GM03348 (cell line): ENCODE results near the gene FAM174C.

Source experiments
- DNase-seq: peaks from one replicate; pipeline ENCODE4 v3.0.0; 2012; ENCODE audit warnings: low spot score

The FAM174C gene

DNA sequence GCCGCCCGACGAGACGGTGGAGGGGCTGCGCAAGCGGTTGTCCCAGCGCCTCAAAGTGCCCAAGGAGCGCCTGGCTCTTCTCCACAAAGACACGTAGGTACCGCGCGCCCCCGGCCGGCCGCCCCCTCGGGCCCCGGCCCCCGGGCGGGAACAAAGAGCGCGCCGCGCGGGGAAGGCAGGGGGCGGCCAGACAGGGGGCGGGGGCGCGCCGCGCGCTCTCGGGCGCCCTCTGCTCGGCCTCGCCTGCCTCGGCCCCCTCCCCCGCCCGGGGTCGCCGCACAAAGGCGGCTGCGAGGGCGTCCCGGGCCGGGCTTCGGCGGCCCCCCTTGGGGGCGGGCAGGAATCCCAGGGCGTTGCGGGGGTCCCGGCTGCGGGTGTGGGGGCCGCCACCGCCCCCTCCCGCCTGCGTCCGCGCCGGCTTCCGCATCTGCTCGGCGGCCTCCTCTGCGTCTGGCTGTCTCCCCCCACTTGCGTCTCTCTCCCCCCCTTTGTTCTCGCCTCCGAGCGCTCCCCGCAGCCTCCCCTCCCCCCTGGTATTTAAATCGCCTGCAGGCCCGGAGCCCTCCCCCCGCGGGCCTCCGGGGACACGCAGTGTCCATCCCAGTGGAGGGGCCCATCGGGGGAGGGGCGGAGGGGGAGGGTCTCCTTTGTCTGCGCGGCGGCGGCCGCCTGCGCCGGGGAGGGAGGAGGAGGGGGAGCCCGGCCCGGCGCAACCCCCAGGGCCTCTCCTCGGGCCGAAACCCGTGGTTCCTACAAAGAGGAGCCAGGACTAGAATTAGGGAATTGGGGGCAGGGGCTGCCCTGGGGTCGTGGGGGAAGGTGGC is 24.7 kb upstream of the FAM174C start:
- DNase-seq, result peak; percentile 39

GRCh38 chr19:1251330-1252220 is 23.8 kb upstream of the FAM174C start:
- DNase-seq, result peak; percentile 48

- DNase-seq, result peak; percentile 88
These were observed 23.0 kb upstream of the FAM174C start for GRCh38 chr19:1252221-1252820.

DNA sequence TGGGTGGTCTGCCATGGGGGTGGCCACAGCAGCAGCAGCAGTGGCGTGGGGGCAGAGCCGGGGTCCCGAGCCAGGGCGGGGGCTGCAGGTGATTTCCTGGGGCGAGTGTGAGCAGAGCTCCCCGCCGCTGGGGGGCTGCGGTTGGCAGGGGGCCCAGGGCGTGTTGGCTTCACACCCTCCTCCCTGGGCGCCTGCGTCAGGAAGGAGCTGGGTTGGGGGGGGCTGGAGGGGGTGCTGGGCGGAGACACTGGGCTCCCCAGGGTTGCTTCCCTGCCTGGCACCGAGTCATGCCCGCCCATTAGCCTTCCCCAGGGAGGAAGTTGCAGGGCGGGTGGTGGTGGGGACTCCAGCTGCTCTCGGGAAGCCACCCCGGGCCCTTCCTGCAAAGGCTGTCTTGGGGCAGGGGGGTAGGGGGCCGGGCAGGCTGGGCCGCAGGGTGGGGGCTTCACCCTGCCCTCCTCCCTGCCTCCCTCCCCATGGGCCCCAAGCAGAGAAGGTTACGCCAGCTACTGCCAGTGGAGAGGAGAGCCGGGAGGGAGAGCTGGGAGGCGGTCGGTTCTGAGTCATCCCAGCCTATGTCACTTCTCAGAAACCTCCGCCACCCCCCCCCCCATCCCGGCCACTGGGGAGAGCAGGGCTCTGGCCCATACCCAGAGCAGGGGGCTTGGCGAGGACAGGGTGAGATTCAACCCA is 22.4 kb upstream of the FAM174C start:
- DNase-seq, result peak; percentile 90

GRCh38 chr19:1253514-1254080 is 21.7 kb upstream of the FAM174C start:
- no peak for DNase-seq

DNA sequence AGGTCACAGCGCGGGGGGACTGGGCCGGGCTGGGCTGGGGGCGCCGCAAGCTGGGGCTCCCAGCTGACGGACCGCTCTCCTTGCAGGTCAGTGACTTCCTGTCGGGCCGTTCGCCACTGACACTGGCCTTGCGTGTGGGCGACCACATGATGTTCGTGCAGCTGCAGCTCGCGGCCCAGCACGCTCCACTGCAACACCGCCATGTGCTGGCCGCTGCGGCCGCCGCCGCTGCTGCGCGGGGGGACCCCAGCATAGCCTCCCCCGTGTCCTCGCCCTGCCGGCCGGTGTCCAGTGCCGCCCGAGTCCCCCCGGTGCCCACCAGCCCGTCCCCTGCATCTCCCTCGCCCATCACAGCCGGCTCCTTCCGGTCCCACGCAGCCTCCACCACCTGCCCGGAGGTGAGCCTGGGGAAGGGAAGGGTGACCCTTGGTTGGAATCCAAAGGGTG is 21.2 kb upstream of the FAM174C start:
- DNase-seq, result no peak

- DNase-seq, result no peak
These were observed 20.7 kb upstream of the FAM174C start for GRCh38 chr19:1254530-1255185.

DNA sequence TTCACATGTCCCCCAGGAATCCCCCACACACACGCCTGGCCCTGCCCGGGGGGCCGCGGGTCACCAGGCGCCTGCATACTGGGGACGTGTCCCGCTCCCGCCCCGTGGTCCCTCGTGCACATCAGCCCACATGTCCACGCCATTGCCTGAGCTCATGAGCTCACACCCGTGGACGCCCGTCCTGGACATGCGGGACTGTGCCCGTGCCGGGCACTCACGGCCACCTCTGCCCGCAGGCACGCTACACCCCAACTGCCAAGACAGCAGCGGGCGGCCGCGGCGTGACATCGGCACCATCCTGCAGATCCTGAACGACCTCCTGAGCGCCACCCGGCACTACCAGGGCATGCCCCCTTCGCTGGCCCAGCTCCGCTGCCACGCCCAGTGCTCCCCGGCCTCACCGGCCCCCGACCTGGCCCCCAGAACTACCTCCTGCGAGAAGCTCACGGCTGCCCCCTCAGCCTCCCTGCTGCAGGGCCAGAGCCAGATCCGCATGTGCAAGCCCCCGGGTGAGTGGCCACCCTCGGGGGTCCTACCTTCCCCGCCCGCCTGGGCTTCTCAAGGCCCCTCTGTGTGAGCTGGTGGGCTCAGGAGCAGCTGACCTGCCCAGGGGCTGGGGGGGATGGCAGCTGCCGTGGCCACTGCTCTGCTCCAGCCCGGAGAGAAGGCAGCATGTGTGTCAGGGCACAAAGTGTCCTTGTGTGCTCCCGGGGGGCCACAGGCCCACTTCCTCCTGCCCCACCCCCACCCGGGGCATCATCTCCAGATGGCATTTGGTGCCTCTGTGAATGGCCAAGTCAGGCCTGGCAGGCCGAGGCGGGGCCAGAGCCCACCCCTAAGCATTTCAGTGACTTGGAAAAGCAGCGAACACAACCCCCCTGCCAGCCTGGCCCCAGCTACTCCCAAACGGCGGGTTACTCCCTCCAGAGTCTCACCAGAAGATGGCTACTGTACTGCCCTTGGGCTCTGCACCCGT is 19.9 kb upstream of the FAM174C start:
- no peak for DNase-seq

DNA sequence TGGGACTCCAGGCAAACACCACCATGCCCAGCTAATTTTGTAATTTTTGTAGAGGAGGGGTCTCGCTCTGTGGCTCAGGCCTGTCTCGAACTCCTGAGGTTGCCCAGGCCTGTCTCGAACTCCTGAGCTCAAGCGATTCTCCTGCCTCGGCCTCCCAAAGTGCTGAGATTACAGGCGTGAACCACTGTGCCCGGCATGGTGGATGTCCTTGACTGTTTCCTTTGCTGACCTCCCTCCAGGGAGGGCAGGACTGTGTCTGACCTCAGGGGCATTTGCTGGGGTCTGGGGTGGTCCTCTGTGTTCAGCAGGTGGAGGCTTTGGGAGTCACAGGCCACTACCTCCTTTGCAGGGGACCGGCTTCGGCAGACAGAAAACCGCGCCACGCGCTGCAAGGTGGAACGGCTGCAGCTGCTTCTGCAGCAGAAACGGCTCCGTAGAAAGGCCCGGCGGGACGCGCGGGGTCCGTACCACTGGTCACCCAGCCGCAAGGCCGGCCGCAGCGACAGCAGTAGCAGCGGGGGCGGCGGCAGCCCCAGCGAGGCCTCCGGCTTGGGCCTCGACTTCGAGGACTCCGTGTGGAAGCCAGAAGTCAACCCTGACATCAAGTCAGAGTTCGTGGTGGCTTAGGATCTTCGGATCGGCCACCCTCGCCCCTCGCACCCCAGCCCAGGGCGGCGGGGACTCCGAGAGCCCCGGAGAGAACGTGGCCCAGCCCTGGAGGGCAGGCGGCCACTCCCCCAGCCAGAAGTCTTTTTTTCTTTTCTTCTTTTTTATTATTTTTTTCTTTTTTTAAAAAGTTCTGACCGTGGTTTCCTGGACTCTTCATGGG is 18.5 kb upstream of the FAM174C start:
- no peak for DNase-seq

DNA sequence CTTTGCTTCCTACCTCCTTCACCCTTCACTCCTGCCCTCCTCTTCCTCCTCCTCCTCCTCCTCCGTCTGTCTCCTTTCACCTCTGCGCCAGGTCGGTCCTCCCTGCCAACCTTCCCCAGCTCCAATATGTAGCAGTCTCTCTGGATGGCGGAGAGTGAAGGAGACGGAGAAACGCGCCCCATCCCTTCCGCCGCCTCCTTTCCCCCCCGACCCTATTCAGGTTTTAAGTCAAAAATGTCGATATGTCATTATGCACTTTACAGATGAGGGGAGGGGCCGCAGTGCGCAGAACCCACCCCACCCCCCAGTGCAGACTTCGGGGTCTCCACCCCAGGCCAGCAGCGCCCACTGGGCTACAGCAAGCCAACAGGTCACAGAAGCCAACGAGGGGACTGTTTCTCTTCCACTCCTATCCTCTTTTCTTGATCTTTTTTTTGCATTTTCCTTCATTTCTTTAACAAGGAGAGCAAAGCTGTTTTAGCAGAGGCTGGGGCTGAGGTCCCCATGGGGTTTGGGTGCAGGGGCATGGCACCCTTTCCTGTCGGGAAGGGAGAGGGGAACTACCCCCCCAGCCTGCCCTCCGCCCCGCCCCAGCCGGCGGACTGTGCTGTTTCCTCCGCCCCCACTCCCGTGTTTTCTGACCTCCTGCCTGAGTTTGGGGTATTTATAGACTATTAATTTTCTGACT is 17.7 kb upstream of the FAM174C start:
- no peak for DNase-seq

- no peak for DNase-seq
These were observed 17.2 kb upstream of the FAM174C start for GRCh38 chr19:1258163-1258492.

GRCh38 chr19:1258707-1259205 is 16.6 kb upstream of the FAM174C start:
- no peak for DNase-seq

GRCh38 chr19:1259206-1259875 is 16.0 kb upstream of the FAM174C start:
- DNase-seq, result no peak

DNA sequence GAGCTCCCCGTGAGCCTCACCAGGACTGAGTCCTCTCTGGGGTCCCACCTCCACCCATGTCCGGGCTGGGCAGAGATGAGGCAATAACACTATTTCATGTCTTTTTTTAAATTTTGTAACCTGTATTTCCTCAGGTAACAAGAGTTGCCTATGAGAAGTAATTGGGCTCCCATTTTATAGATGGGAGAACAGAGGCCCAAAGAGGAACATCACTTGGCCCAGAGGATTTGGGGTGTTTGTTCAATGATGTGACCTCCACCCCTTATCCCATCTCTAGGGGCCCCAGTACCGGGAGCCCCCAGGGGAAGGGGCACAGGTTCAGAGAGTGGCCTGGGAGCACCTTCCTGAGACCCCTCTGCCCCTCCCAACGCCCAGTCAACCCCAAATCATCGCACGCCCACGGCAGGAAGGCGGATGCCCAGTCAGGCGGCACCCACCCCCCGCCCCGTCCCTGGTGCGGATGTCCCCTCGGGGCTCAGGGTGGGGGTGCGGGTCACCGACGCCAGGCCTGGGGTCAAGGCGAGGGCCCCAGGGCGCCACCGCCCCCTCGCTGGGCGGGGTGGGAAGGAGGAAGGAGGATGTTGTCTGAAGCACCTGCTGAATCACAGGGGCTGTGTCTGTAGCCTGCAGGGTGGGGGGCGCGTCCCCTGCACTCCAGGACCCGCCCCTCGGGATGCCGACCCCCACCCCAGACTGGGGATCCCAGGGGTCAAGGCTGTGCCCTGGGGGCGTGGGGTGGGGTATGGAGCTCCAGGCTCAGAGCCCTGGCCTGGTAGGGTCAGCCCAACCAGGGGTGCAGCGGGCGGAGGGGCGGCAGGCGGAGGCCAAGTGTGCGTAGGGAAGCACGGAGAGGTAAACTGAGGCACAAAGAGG is 15.2 kb upstream of the FAM174C start:
- DNase-seq, result no peak

GRCh38 chr19:1260749-1261537 is 14.4 kb upstream of the FAM174C start:
- peak; percentile 95 for DNase-seq

- no peak for DNase-seq
These were observed 13.9 kb upstream of the FAM174C start for GRCh38 chr19:1261538-1261797.
